ENCODE results near the gene PCBD2.

PCBD2 gene

GRCh38 chr5:135007305-135007704 lies 102.4 kb downstream of the PCBD2 start:
- CTCF ChIA-PET: interaction anchor here (0.6 kb wide), 1 partner anchor 983 kb away, joined by 4 read pairs; no protein-coding TSS in a partner anchor
- POLR2A ChIA-PET: no interaction called here
- no peak for TF ChIP-seq ZNF384 (IDR thresholded peaks at IDR 0.05)
- no peak for TF ChIP-seq LEF1 (IDR thresholded peaks at IDR 0.05; ENCODE audit: borderline replicate concordance)
- no peak for TF ChIP-seq SP1 (IDR thresholded peaks at IDR 0.05)
- TF ChIP-seq HDGF (IDR thresholded peaks at IDR 0.05; ENCODE audit: borderline replicate concordance): no peak
- no peak for TF ChIP-seq L3MBTL2 (conservative IDR thresholded peaks at IDR 0.05)
- no peak for TF ChIP-seq FOXA1 (IDR thresholded peaks at IDR 0.05)
- TF ChIP-seq FOXK2 (IDR thresholded peaks at IDR 0.05): no peak
- no peak for TF ChIP-seq ARNT (IDR thresholded peaks at IDR 0.05)
- no peak for TF ChIP-seq NFRKB (IDR thresholded peaks at IDR 0.05)
- TF ChIP-seq CTBP1 (IDR thresholded peaks at IDR 0.05; ENCODE audit: borderline replicate concordance): no peak
- TF ChIP-seq ELF4 (IDR thresholded peaks at IDR 0.05): no peak
- no peak for TF ChIP-seq PKNOX1 (IDR thresholded peaks at IDR 0.05)
- DNase-seq (ENCODE audit: extremely low spot score): no peak

GRCh38 chr5:135007749-135008363 lies 102.9 kb downstream of the PCBD2 start:
- TF ChIP-seq SP1 (IDR thresholded peaks at IDR 0.05) (no peak), NFRKB (IDR thresholded peaks at IDR 0.05) (no peak), LEF1 (IDR thresholded peaks at IDR 0.05; ENCODE audit: borderline replicate concordance) (no peak), BHLHE40 (IDR thresholded peaks at IDR 0.05; ENCODE audit: borderline replicate concordance) (no peak), TARDBP (IDR thresholded peaks at IDR 0.05) (no peak), FOXA1 (IDR thresholded peaks at IDR 0.05) (no peak), ZNF384 (IDR thresholded peaks at IDR 0.05) (no peak), HDGF (IDR thresholded peaks at IDR 0.05; ENCODE audit: borderline replicate concordance) (no peak), FOXM1 (IDR thresholded peaks at IDR 0.05; ENCODE audit: borderline replicate concordance) (no peak), FOXK2 (IDR thresholded peaks at IDR 0.05) (no peak), PKNOX1 (IDR thresholded peaks at IDR 0.05) (no peak), ELF4 (IDR thresholded peaks at IDR 0.05) (no peak), CTBP1 (IDR thresholded peaks at IDR 0.05; ENCODE audit: borderline replicate concordance) (no peak), ARNT (IDR thresholded peaks at IDR 0.05) (no peak), SUZ12 (IDR thresholded peaks at IDR 0.05) (no peak), L3MBTL2 (conservative IDR thresholded peaks at IDR 0.05) (no peak)
- CTCF ChIA-PET: interaction anchor here (0.6 kb wide), 1 partner anchor 983 kb away, joined by 4 read pairs; no protein-coding TSS in a partner anchor
- POLR2A ChIA-PET: no interaction called here
- peak; percentile 4 for DNase-seq (ENCODE audit: extremely low spot score)

- ChIA-PET CTCF (no interaction called here), POLR2A (no interaction called here)
- DNase-seq (ENCODE audit: extremely low spot score): no peak
- no peak for TF ChIP-seq FOXM1 (IDR thresholded peaks at IDR 0.05; ENCODE audit: borderline replicate concordance)
- no peak for TF ChIP-seq FOXA1 (IDR thresholded peaks at IDR 0.05)
- TF ChIP-seq BHLHE40 (IDR thresholded peaks at IDR 0.05; ENCODE audit: borderline replicate concordance): no peak
- TF ChIP-seq ARNT (IDR thresholded peaks at IDR 0.05): no peak
- TF ChIP-seq ZNF384 (IDR thresholded peaks at IDR 0.05): no peak
- no peak for TF ChIP-seq SUZ12 (IDR thresholded peaks at IDR 0.05)
- TF ChIP-seq TARDBP (IDR thresholded peaks at IDR 0.05): no peak
- no peak for TF ChIP-seq ELF4 (IDR thresholded peaks at IDR 0.05)
- TF ChIP-seq SP1 (IDR thresholded peaks at IDR 0.05): no peak
- TF ChIP-seq CTBP1 (IDR thresholded peaks at IDR 0.05; ENCODE audit: borderline replicate concordance): no peak
- TF ChIP-seq LEF1 (IDR thresholded peaks at IDR 0.05; ENCODE audit: borderline replicate concordance): no peak
- TF ChIP-seq HDGF (IDR thresholded peaks at IDR 0.05; ENCODE audit: borderline replicate concordance): no peak
- TF ChIP-seq FOXK2 (IDR thresholded peaks at IDR 0.05): no peak
- no peak for TF ChIP-seq L3MBTL2 (conservative IDR thresholded peaks at IDR 0.05)
Measured at GRCh38 chr5:135008556-135008955, 103.6 kb downstream of the PCBD2 start.

GRCh38 chr5:135008981-135009735 lies 104.2 kb downstream of the PCBD2 start:
- TF ChIP-seq SUZ12 (IDR thresholded peaks at IDR 0.05) (no peak), CTBP1 (IDR thresholded peaks at IDR 0.05; ENCODE audit: borderline replicate concordance) (no peak), ELF4 (IDR thresholded peaks at IDR 0.05) (no peak), BHLHE40 (IDR thresholded peaks at IDR 0.05; ENCODE audit: borderline replicate concordance) (no peak), FOXK2 (IDR thresholded peaks at IDR 0.05) (no peak), ARNT (IDR thresholded peaks at IDR 0.05) (no peak), ZNF384 (IDR thresholded peaks at IDR 0.05) (no peak), HDGF (IDR thresholded peaks at IDR 0.05; ENCODE audit: borderline replicate concordance) (no peak), FOXA1 (IDR thresholded peaks at IDR 0.05) (no peak), TARDBP (IDR thresholded peaks at IDR 0.05) (no peak), FOXM1 (IDR thresholded peaks at IDR 0.05; ENCODE audit: borderline replicate concordance) (no peak), NFRKB (IDR thresholded peaks at IDR 0.05) (no peak), L3MBTL2 (conservative IDR thresholded peaks at IDR 0.05) (no peak), LEF1 (IDR thresholded peaks at IDR 0.05; ENCODE audit: borderline replicate concordance) (no peak), SP1 (IDR thresholded peaks at IDR 0.05) (no peak), PKNOX1 (IDR thresholded peaks at IDR 0.05) (no peak)
- POLR2A ChIA-PET: no interaction called here
- peak; percentile 2 for DNase-seq (ENCODE audit: extremely low spot score)
- CTCF ChIA-PET: no interaction called here

GRCh38 chr5:135009736-135010501 lies 105.0 kb downstream of the PCBD2 start:
- no peak for DNase-seq (ENCODE audit: extremely low spot score)
- CTCF ChIA-PET: no interaction called here
- POLR2A ChIA-PET: no interaction called here
- no peak for TF ChIP-seq SP1 (IDR thresholded peaks at IDR 0.05)
- TF ChIP-seq TARDBP (IDR thresholded peaks at IDR 0.05): no peak
- no peak for TF ChIP-seq ZNF384 (IDR thresholded peaks at IDR 0.05)
- no peak for TF ChIP-seq L3MBTL2 (conservative IDR thresholded peaks at IDR 0.05)
- no peak for TF ChIP-seq FOXA1 (IDR thresholded peaks at IDR 0.05)
